ENCODE measurements around the gene HID1. TPM values are rescaled to one million over a fixed set of nuclear protein-coding genes. Genes with fewer than 3 reads are reported as not detected.

The HID1 gene
- total RNA-seq, 1 donor from 2014 or later: 28.5 TPM

DNA sequence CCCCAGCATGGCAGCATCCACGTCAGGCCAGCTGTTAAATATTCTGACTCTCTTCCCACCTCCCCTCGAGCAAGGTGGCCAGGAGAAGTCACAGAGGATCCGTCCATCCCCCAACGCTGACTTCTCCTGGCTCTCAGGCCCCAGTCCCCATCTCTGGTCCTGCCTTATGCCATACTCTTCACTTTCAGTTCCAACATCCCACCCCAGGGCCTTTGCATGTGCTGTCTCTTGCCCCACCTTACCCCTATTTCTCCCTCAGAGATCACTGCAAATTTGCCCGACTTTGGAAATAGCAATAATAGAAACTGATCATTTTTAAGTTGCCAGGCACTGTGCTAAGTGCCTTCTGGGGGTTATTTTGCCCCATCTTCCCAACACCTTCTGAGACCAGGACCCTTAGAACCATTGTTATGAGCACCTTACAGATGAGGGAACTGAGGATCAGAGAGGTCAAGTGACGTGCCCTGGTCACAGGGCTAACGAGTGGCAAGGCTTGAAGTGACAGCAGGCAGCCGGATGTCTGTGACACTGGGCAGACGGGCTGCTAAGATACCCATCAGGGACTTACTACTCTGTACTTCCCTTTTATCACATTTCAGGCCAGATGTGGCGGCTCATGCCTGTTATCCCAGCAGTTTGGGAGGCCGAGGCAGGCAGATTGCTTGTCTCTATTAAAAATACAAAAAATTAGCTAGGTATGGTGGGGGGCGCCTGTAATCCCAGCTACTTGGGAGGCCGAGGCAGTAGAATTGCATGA lies 17.7 kb downstream of the HID1 start:
- Histone ChIP-seq H3K27me3 (ENCODE audit: control insufficient read depth, insufficient read depth, low read length) (peaks cover 14% of the 10 kb centered on the region), H3K4me3 (ENCODE audit: low read depth, low read length) (no peak overlapping the region), H3K36me3 (ENCODE audit: control insufficient read depth, insufficient read depth, low read length) (no peaks in the 10 kb centered on the region)
- TF ChIP-seq CTCF (IDR thresholded peaks at IDR 0.05; ENCODE audit: insufficient read depth, low read length, poor library complexity, severe bottlenecking): no peak
- no peak for DNase-seq (ENCODE audit: low read depth)

GRCh38 chr17:74954115-74954514 lies 18.4 kb downstream of the HID1 start:
- no peak for TF ChIP-seq CTCF (IDR thresholded peaks at IDR 0.05; ENCODE audit: insufficient read depth, low read length, poor library complexity, severe bottlenecking)
- H3K4me3 ChIP-seq (ENCODE audit: low read depth, low read length): no peak overlapping the region
- DNase-seq (ENCODE audit: low read depth): no peak
- peaks cover 21% of the 10 kb centered on the region for H3K27me3 ChIP-seq (ENCODE audit: control insufficient read depth, insufficient read depth, low read length)
- H3K36me3 ChIP-seq (ENCODE audit: control insufficient read depth, insufficient read depth, low read length): no peaks in the 10 kb centered on the region

- Histone ChIP-seq H3K27me3 (ENCODE audit: control insufficient read depth, insufficient read depth, low read length) (peaks cover 23% of the 10 kb centered on the region), H3K36me3 (ENCODE audit: control insufficient read depth, insufficient read depth, low read length) (no peaks in the 10 kb centered on the region), H3K4me3 (ENCODE audit: low read depth, low read length) (no peak overlapping the region)
- no peak for DNase-seq (ENCODE audit: low read depth)
- TF ChIP-seq CTCF (IDR thresholded peaks at IDR 0.05; ENCODE audit: insufficient read depth, low read length, poor library complexity, severe bottlenecking): no peak
These were observed 19.3 kb downstream of the HID1 start for GRCh38 chr17:74953134-74953687.

DNA sequence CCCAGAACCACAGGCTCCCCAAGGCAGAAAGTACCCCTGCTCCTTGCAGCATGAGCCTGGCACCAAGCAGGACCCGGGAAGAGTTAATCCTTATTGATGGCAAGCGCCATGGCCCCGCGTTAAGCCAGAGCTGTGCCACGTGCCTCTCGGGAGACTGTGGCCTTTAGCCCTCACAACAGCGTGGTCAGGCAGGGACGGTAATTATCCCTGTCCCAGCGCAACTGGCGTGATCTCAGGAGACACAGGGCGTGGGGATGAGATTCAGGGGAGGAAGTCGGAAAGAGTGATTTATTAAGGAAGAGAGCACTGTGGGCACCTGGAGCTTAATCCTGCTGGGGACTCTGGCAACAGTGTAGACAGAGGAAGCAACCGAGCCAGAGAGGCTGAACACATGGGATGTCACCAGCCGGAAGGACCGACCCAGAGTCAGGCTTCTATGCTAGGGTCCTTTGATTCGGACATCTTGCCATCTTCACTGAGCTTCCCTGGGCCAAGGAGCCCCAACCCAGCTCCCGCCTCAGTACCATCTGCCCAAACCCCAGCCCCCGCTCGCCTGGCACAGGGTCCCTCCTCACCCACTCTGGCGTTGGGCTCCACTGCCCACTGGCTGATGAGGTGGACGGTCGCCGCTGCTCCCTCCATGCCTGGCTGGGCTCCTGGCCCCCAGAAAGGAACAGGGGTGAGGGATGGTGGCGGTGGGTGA lies 20.0 kb downstream of the HID1 start:
- DNase-seq (ENCODE audit: low read depth): no peak
- no peak for TF ChIP-seq CTCF (IDR thresholded peaks at IDR 0.05; ENCODE audit: insufficient read depth, low read length, poor library complexity, severe bottlenecking)
- no peaks in the 10 kb centered on the region for H3K36me3 ChIP-seq (ENCODE audit: control insufficient read depth, insufficient read depth, low read length)
- no peak overlapping the region for H3K4me3 ChIP-seq (ENCODE audit: low read depth, low read length)
- peaks cover 23% of the 10 kb centered on the region for H3K27me3 ChIP-seq (ENCODE audit: control insufficient read depth, insufficient read depth, low read length)

DNA sequence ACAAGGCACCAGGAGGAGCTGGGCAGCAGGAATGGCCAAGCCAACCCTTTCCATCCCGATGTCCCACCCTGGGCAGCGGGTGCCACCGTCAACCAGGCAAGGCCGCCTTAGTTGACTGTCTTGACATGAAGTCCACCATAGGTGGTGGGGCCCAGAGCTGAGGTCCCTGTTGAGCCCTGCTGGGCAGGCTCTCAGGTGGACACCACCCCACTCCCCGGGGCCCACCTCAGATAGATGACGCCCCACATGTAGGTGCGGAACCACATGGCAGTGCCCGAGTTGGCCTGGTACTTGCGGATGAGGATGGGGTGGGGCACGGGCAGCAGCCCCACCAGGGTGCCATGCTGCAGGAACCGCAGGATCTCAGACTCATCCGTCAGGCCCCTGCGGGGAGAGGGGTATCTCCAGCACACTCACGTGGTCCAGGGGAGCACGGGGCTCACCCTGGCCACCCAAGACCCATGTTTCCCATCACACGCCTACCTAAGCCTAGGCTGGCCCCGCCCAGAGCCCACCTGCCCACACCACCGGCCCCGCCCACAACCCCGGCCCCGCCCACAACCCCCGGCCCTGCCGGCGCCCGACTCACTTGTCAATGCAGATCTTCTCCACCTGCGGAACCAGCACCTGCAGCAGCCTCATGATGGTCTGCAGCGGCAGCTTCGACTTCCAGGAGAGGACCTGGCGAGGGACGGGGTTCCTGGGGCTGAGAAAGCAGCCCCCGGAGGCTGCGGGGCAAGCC lies 20.7 kb downstream of the HID1 start:
- no peaks in the 10 kb centered on the region for H3K36me3 ChIP-seq (ENCODE audit: control insufficient read depth, insufficient read depth, low read length)
- H3K4me3 ChIP-seq (ENCODE audit: low read depth, low read length): no peak overlapping the region
- DNase-seq (ENCODE audit: low read depth): no peak
- peaks cover 26% of the 10 kb centered on the region for H3K27me3 ChIP-seq (ENCODE audit: control insufficient read depth, insufficient read depth, low read length)
- no peak for TF ChIP-seq CTCF (IDR thresholded peaks at IDR 0.05; ENCODE audit: insufficient read depth, low read length, poor library complexity, severe bottlenecking)
